ENCODE measurements around the gene GNPTAB. TPM values are rescaled to one million over a fixed set of nuclear protein-coding genes. Genes with fewer than 3 reads are reported as not detected.
"Not testable (repeated sequence)": the region's sequence is repeated elsewhere in the genome, so short reads cannot be mapped to it uniquely, and the experiment has no call there.

The GNPTAB gene
- total RNA-seq, 1 donor from 2014 or later, result 45.7 TPM

DNA sequence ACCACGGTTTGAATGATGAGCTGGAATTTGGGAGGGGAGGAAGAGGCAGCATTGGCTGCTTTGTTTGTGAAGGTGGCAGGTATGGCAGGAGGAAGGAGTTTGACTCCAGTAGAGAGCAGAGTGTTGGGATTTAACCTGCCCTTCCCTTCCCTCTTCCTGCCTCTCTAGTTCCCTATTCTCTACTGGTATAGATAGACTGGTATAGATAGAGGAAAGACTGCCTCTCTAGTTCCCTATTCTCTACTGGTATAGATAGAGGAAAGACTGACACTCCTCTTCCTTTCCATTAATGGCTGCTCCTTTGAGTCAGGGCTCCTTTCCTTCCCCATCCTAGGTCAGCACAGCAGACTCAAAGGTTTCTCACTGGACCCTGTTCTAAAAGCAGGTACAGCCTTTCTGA, 83.1 kb downstream of the GNPTAB start:
- DNase-seq (ENCODE audit: low spot score) (no peak), ATAC-seq (no peak)
- intact Hi-C loops (cut with DNase I), result no loop called here

DNA sequence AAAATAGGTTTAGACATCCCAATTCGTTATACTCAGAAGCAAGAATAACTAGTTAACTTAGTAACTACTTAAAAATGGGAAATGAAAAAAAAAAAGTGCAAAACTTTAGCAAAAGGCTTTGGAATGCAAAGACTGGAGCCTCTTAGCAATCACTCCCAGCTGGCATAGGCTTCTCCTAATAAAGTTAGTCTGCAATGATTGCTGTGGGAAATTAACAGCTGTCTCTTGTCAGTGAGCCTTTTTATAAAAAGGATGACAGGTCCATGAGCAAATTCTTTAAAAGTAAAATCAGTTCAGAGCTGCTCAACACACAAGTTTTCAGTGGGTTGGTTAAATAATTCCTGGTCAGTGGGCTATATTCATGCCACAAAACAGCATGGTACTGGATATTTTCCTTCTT, 84.1 kb downstream of the GNPTAB start:
- DNase-seq (ENCODE audit: low spot score) (no peak), ATAC-seq (no peak)
- intact Hi-C loops (cut with DNase I), result no loop called here

DNA sequence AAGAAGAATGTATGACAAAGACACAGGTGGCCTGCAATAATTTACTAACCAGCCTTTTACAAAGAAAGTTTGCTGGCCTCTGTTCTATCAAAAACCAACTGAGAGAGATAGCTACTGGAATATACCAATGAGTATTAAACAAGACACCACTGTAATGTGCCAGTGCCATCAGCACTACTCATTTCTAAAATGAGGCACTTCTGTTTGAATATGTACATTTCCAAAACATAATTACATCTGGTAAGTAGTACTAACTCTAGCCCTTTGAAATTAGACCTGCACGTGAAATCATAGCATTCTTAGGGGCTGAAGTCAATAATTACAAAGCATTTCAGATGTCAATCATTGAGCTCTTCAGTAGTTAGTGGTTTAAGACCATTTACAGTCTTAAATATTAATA, 84.6 kb downstream of the GNPTAB start:
- no peak for ATAC-seq
- no peak for DNase-seq (ENCODE audit: low spot score)
- intact Hi-C loops (cut with DNase I), result no loop called here

DNA sequence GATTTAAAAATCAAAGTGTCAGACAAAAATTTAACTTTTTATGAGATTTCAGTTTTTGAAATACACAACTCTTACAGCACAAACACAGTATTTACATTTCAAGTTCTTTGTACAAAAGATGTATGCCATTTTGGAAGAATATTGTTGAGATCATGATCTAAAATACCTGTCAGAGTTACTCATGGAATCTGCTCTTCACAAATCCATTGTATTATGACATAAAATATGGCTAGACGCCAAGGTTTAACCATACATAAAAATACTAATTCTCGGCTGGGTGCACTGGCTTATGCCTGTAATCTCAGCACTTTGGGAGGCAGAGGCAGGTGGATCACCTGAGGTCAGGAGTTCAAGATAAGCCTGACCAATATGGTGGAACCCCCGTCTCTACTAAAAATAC, 85.3 kb downstream of the GNPTAB start:
- ATAC-seq, result no peak
- intact Hi-C loops (cut with DNase I), result no loop called here
- no peak for DNase-seq (ENCODE audit: low spot score)

DNA sequence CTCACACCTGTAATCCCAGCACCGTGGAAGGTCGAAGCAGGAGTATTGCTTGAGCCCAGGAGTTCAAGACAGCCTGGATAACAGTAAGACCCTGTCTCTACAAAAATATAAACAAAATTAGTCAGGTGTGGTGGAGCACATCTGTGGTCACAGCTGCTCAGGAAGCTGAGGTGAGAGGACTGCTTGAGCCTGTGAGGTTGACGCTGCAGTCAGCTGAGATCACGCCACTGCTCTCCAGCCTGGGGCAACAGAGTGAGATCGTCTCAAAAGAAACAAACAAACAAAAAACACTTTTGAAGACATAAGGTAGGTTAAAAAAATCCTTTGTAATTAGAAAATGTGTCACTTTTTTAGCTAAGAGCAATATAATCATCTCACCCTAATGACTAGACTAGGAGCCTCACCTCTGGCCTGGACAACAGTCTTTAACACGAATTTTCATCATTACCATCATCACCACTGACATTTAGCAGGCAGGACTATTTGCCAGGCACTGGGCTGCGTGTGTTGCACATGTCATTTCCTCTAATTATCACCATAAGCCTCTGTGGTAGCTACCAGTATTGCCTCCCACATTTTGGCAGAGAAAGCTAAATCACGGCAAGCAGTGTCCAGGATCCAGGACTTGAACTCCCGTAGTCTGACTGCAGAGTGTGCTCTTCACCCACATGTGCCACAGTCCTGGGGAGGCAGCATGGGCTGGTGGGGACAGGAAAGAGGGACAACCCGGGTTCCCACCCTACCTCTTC, 86.9 kb downstream of the GNPTAB start:
- DNase-seq (ENCODE audit: low spot score) (no peak), ATAC-seq (no peak)
- intact Hi-C loops (cut with DNase I), result no loop called here

DNA sequence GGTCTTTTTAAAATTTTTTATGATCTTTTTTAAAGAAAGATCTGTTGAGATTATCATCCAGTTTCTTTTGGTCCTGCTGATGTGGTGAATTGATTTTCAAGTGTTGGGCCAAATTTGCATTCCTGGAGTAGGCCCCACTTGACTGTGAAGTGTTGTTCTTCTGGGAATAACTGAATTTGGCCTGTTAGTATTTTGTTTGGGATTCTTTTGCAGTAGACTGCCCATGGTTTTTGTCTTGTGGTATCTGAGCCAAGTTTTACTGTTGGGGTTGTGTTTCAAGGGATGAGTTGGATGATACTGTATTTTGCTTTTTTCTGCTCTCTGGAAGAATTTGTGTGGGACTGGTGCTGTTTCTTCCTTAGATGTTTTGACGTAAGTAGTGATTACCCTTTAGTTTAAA, 87.5 kb downstream of the GNPTAB start:
- intact Hi-C loops (cut with DNase I), result no loop called here
- peak; percentile 57 for ATAC-seq

DNA sequence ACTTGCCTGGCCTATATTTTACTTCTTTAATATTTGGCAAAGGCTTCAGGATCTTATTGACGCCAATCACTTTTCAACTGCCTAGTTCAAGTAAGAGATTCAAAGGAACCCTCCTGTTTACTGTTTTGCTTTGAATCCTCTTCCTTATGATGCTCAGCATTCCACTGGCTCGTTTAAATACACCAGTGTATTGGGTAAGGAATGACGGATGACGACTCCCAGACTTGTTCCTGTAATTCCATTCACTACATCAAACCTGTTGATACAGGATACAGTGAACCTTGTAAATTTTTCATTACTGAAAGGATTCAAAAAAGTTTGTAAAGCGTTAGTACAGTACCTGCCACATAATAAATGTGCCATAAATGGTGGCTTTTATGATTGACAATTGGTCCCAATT, 89.8 kb downstream of the GNPTAB start:
- intact Hi-C loops (cut with DNase I), result no loop called here
- ATAC-seq (no peak), DNase-seq (ENCODE audit: low spot score) (no peak)

More for the DNA sequence above, 87.5 kb downstream of the GNPTAB start:
- DNase-seq (ENCODE audit: low spot score), result no peak

DNA sequence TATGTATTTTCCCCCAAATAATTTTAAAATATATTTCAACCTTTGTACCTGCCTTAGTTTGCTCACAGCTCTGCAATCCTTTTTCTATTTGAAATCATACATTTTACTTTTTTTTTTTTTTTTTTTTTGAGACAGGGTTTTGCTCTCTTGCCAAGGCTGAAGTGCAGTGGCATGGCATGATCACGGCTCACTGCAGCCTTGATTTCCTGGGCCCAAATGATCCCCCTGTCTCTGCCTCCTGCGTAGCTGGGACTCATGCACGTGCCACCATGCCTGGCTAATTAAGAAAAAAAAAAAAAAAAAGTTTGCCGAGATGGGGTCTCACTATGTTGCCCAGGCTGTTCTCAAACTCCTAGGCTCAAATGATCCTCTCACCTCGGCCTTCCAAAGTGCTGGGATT, 90.2 kb downstream of the GNPTAB start:
- intact Hi-C loops (cut with DNase I), result no loop called here
- DNase-seq (ENCODE audit: low spot score), result no peak
- no peak for ATAC-seq

DNA sequence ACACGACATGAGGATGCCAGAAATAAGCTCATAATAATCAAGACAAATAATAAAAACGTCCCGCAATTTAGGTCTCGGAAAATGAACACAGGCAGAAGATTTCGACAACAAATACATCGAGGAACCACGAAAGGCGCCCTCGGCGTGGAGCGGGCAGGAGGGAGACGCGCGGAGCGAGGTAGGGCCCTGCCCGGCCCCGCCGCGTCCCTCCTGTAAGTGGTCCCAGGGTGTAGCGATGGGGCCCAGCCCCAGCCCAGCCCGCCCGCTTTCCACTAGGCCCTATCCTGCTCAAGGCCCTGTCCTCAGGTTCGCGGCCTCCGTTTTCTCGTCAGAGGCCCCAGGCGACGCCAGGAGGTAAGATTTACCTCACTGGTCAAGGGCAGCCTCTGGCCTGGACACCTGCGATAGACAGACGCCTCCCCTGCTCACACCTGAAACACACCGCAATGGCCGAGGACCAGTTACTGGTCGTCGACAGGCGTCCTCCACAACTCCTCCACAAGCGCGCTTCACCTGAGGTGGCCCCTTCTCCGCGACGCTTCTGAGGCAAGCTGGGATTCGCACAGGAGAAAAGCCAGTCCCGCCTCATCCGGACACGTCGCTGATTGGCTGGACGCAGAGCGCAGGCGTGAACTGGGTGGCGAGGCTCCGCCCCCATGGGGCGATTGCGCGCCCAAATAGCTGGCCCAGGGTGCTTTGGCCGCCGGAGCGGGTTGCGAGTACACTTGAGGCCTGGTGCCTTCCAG, 91.7 kb downstream of the GNPTAB start, which contains the start of gene SYCP3:
Gene SYCP3 (minus strand): TSS at position 543 of the 746 bp plus-strand sequence. CDS start 1,527 bp downstream, outside the sequence.
- ATAC-seq, result no peak

DNA sequence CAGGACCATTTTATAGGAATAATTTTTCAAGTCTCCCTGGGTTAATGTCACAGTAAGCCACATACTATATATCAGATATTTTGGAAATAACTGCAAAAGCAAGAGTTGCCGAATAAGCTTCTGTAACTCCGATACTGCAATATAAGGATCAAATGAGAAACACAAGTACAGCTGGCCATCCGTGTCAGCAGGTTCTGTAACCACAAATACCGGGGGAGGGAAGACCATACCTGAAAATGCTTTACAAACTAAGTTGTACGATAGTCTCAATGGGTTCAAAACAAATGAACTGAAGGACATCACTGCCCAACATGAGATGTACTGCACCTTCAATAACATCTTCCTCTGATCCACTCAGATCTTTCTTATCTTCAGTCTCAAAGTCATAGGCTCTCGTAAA, 93.3 kb downstream of the GNPTAB start:
- intact Hi-C loops (cut with DNase I), result no loop called here
- ATAC-seq (no peak), DNase-seq (ENCODE audit: low spot score) (no peak)

More for the DNA sequence above, 91.7 kb downstream of the GNPTAB start, which contains the start of gene SYCP3:
- intact Hi-C loops (cut with DNase I), result no loop called here
- DNase-seq (ENCODE audit: low spot score), result no peak

DNA sequence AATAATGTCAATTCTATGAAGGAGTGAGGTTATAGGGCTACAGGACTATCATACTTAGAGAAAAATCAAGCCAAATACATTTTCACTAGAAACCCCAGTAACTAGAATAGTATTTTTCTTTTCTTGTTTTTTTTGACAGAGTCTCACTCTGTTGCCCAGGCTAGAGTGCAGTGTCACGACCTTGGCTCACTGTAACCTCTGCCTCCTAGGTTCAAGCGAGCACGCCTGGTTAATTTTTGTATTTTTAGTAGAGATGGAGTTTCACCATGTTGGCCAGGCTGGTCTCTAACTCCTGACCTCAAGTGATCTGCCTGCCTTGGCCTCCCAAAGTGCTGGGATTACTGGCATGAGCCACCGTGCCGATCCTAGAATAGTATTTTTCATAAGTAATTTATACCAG, 96.3 kb downstream of the GNPTAB start:
- DNase-seq (ENCODE audit: low spot score); intact Hi-C loops (cut with DNase I); ATAC-seq: not testable (repeated sequence)

DNA sequence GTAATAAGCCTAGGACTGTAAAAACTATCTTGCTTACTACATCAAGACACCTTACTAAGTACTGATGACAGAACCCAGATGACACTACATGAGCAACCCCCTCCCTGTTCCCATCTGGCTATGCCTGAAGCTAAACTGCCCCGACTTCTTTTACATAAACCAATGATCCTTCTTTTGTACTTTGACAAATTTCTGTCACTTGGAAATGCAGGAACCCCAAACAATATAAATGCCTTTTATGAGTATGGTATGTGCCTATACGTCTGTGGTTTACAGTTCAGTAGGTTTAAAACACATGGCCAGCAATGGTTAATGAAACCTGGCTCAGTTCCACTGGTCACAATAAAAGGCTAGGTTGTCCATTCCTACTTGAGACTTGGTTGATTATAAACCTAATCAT, 97.6 kb downstream of the GNPTAB start:
- ATAC-seq (no peak), DNase-seq (ENCODE audit: low spot score) (no peak)
- intact Hi-C loops (cut with DNase I), result no loop called here

DNA sequence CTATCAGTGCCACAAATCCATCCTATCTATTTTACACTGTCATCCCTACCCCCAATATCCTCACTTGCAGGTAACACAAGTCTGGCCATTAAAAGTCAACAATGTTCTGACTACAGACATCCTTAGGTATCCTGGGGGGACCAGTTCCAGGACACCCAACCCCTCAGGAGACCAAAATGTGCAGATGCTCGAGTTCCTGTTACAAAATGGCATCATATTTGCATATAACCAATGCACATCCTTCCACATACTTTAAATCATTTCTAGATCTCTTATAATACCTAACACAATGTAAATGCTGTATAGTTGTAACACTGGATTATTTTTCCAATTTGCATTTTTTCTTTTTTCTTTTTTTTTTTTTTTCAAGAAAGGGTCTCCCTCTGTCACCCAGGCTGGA, 98.4 kb downstream of the GNPTAB start:
- ATAC-seq (no peak), DNase-seq (ENCODE audit: low spot score) (no peak)
- intact Hi-C loops (cut with DNase I), result no loop called here

DNA sequence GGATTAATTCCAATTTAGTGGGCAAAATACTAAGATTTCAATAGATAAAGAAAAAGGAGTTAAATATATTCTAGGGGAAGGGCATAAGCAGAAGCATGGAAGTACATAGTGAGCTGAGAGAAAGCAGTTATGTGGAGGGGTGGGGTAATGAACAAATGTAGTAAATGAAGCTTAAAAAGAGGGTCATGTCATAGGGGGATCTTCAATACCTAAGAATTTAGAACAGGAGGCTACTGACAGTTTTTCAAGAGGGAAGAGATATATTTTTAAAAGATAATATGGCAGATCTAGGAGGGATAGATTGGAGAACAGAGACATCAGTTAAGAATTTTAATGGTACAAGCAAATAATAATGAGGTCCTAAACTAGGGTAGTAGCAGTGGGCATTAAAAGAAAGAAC, 100.9 kb downstream of the GNPTAB start:
- ATAC-seq (no peak), DNase-seq (ENCODE audit: low spot score) (no peak)
- intact Hi-C loops (cut with DNase I), result no loop called here

DNA sequence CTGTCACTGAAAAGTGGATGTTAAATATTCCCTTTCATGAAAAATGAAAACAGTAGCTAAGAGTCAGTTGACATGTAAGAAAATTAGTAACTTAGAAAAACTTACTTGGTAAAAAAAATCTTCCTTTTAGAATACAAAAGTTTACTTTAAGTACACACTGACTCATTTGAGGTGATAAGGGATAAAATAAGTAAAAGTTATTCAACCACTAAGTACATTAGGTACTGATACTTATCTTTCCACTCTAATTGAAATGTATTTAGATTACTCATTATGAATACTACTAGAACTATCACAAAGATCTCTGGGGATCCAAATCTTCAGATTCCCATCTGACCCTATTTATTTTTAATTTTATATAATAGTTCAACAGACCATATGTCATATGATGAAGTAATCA, 103.7 kb downstream of the GNPTAB start:
- ATAC-seq (no peak), DNase-seq (ENCODE audit: low spot score) (no peak)
- intact Hi-C loops (cut with DNase I), result no loop called here

DNA sequence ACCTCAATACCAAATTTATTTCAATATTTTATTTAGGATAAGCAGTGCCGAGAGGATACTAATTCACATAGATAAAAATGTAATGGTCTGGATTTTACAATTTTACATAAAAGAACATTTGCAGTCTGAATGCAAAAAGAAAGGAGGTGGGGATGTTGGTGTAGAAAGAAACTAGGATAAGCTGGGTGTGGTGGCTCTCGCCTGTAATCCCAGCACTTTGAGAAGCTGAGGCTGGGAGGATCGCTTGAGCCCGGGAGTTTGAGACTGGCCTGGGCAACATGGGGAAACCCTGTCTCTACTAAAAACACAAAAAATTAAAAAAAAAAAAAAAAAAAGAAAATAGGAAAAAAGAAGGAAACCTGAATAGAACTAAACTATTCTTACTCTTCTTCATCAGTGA, 108.4 kb downstream of the GNPTAB start:
- intact Hi-C loops (cut with DNase I), result no loop called here
- no peak for DNase-seq (ENCODE audit: low spot score)
- ATAC-seq, result no peak

DNA sequence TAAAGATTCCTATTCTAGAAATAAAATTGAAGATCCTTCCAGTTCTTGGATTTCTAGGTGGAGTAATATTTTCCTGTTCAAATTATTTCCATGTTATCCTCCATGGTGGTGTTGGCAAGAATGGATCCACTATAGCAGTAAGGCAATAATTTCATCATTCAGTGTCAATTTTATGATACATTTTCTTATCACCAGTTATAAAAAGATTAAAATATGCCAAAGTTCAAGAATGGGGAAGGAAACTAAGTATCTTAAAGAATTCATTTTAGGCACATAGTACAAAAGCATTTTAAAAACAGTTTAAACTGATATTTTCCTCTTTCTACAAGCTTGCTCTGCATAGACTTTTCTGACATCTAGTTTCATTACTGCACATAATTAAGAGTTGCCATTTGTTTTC, 110.6 kb downstream of the GNPTAB start:
- no peak for DNase-seq (ENCODE audit: low spot score)
- intact Hi-C loops (cut with DNase I), result no loop called here
- no peak for ATAC-seq

DNA sequence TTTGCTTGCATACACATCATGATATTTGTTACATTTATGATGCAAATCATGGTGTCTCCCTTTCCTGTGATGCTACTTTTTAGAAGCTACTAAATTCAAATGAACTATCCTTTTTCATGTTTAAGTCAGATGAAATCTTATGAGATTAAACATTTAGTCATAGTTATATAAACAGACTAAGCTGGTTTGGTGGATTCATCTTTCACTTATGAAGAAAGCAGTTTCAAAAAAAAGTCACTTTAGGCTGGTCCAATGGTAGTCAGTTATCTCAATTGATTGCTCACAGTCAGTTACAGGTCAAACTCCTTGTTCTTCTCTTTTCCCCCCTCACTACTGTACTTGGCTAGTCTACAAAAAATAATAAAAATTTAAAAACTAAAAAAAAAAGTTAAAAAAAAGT, 111.2 kb downstream of the GNPTAB start:
- ATAC-seq, result no peak
- no peak for DNase-seq (ENCODE audit: low spot score)
- intact Hi-C loops (cut with DNase I), result no loop called here

DNA sequence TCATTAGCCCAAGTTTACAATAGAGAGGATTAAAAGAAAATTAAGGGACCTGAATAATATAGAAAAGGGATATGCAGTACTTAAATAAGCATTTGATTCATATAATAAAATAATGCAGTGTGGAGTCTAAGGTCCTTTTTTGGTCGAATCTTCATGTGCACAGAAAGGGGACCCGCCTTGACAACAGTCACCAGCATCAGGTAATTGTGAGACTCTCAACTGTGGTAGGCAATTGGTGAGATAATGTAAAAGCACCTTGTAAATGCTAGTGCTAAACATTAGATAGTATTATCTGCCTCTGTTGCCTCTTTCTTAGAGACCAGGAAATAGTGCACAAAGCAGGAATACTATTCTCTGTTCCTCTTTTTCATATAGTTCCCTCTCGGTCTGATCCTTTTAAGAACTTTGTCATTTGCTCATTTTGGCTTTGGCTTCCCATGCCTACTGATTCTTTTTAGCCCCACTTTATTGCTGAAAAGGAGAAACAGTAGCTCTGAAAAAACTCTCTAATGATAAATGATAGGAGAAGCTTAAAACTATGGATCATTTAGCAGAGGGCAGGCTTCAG, 115.8 kb downstream of the GNPTAB start:
- DNase-seq (ENCODE audit: low spot score) (no peak), ATAC-seq (no peak)
- intact Hi-C loops (cut with DNase I), result no loop called here

DNA sequence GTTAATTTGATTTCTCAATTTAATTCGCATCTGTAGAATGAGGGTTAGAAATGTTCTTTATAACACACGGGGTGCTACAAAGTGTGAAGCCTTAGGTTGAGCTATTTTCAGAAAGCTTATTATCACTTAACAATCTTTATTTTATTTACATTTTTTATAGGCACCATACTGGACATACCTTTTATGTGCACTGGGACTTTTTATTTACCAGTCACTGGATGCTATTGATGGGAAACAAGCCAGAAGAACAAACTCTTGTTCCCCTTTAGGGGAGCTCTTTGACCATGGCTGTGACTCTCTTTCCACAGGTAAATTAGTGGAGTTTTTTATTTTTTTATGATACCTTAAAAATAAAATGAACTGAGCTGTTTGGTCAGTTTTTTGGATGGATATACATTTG, 116.8 kb downstream of the GNPTAB start:
- intact Hi-C loops (cut with DNase I), result no loop called here
- ATAC-seq (no peak), DNase-seq (ENCODE audit: low spot score) (no peak)
